IMR-90 (cell line): ENCODE measurements around the gene CIROP. TPM values are rescaled to one million over a fixed set of nuclear protein-coding genes. Genes with fewer than 3 reads are reported as not detected.

Source experiments
- ATAC-seq: fragments of 200-7000 bp; cut with Tn5 transposase; 2 replicates; pipeline ENCODE4 v1.9.1; 2020; ENCODE audit warnings: low read depth, mild to moderate bottlenecking, moderate library complexity
- BruUV-seq: library from RNA; stranded (reverse); fragments of 400-500 nt; replicated peaks from 2 replicates; lab custom pipeline; 2021; lab: Mats Ljungman, UMichigan
- CTCF ChIA-PET: fragments of 300-600 bp; formaldehyde crosslinking; extraction: SDS; loops from one replicate; lab custom pipeline; 2021; ENCODE audit warnings: antibody characterized with exemption; lab: Yijun Ruan, JAX
- POLR2A ChIA-PET: fragments of 300-600 bp; sonication (Branson Sonifier 250); formaldehyde crosslinking; loops from one replicate; lab custom pipeline; 2022; ENCODE audit warnings: antibody characterized with exemption; ENCODE audit not compliant: unreplicated experiment; lab: Charles Lee
- DNase-seq: peaks from one replicate; pipeline ENCODE4 v3.0.0; 2013
- H2AFZ ChIP-seq: replicated peaks from 2 replicates; pipeline ENCODE3; 2013; ENCODE audit warnings: low read length, mild to moderate bottlenecking; ENCODE audit not compliant: poor library complexity
- H2AK5ac ChIP-seq: 2 replicates; pipeline ENCODE4 v1.6.1; 2013; ENCODE audit warnings: low read depth, low read length, inconsistent platforms
- H2AK9ac ChIP-seq: replicated peaks from 2 replicates; pipeline ENCODE3; 2013; ENCODE audit warnings: mild to moderate bottlenecking, low read depth, low read length, moderate library complexity; ENCODE audit not compliant: poor library complexity
- H2BK120ac ChIP-seq: 2 replicates; pipeline ENCODE4 v1.6.1; 2013; ENCODE audit warnings: low read depth, low read length, inconsistent platforms
- H2BK15ac ChIP-seq: 3 replicates; pipeline ENCODE4 v1.6.1; 2013; ENCODE audit warnings: low read depth, low read length, inconsistent platforms
- H2BK20ac ChIP-seq: 2 replicates; pipeline ENCODE4 v1.6.1; 2013; ENCODE audit warnings: low read depth, mild to moderate bottlenecking, inconsistent platforms, low read length, moderate library complexity
- H2BK5ac ChIP-seq: 2 replicates; pipeline ENCODE4 v1.6.1; 2013; ENCODE audit warnings: mild to moderate bottlenecking, low read depth, low read length, inconsistent platforms; ENCODE audit not compliant: poor library complexity, severe bottlenecking
- H3K14ac ChIP-seq: replicated peaks from 2 replicates; pipeline ENCODE4 v1.6.1; 2013; ENCODE audit warnings: low read depth, low read length, inconsistent platforms
- H3K18ac ChIP-seq: 2 replicates; pipeline ENCODE4 v1.6.1; 2013; ENCODE audit warnings: low read depth, low read length, control low read depth
- H3K23ac ChIP-seq: 2 replicates; pipeline ENCODE4 v1.6.1; 2013; ENCODE audit warnings: low read depth, low read length, inconsistent platforms
- H3K27ac ChIP-seq: 2 replicates; pipeline ENCODE4 v1.5.1; 2013; ENCODE audit warnings: mild to moderate bottlenecking, control low read depth, low read length; ENCODE audit not compliant: insufficient read depth
- H3K27me3 ChIP-seq: 2 replicates; pipeline ENCODE4 v1.6.1; 2013; ENCODE audit warnings: low read length; ENCODE audit not compliant: control insufficient read depth, insufficient read depth
- H3K36me3 ChIP-seq: 2 replicates; pipeline ENCODE4 v1.6.1; 2013; ENCODE audit warnings: low read length, mixed read lengths; ENCODE audit not compliant: control insufficient read depth, insufficient read depth
- H3K4ac ChIP-seq: 2 replicates; pipeline ENCODE4 v1.6.1; 2013; ENCODE audit warnings: low read depth, low read length, inconsistent platforms
- H3K4me1 ChIP-seq: 2 replicates; pipeline ENCODE4 v1.6.1; 2013; ENCODE audit warnings: low read length, mixed read lengths; ENCODE audit not compliant: control insufficient read depth, insufficient read depth
- H3K4me2 ChIP-seq: 2 replicates; pipeline ENCODE4 v1.6.1; 2013; ENCODE audit warnings: low read depth, mild to moderate bottlenecking, control low read depth, low read length, moderate library complexity
- H3K4me3 ChIP-seq: 2 replicates; pipeline ENCODE4 v1.5.1; 2013; ENCODE audit warnings: low read depth, mild to moderate bottlenecking, control low read depth, low read length, moderate library complexity; ENCODE audit not compliant: insufficient read depth
- H3K56ac ChIP-seq: 2 replicates; pipeline ENCODE4 v1.6.1; 2013; ENCODE audit warnings: low read length, inconsistent platforms; ENCODE audit not compliant: insufficient read depth; ENCODE audit errors: extremely low read depth
- H3K79me1 ChIP-seq, 2 experiments: 2 replicates each; pipeline ENCODE4 v1.6.1; 2013; ENCODE audit warnings: low read length in 2 of 2, inconsistent platforms in 1 of 2, low read depth in 1 of 2
- H3K9ac ChIP-seq: 2 replicates; pipeline ENCODE4 v1.6.1; 2013; ENCODE audit warnings: low read depth, low read length, control low read depth
- H3K9me1 ChIP-seq: 2 replicates; pipeline ENCODE4 v1.6.1; 2013; ENCODE audit warnings: low read length, inconsistent platforms; ENCODE audit not compliant: insufficient read depth
- H3K9me3 ChIP-seq: 2 replicates; pipeline ENCODE4 v1.6.1; 2013; ENCODE audit warnings: low read length; ENCODE audit not compliant: control insufficient read depth, insufficient read depth
- H4K20me1 ChIP-seq: 2 replicates; pipeline ENCODE4 v1.6.1; 2013; ENCODE audit warnings: low read length, inconsistent platforms; ENCODE audit not compliant: insufficient read depth
- H4K5ac ChIP-seq: 2 replicates; pipeline ENCODE4 v1.6.1; 2013; ENCODE audit warnings: mild to moderate bottlenecking, low read depth, low read length, control low read depth
- H4K8ac ChIP-seq, 2 experiments: 2 replicates each; pipeline ENCODE4 v1.6.1; 2013; ENCODE audit warnings: low read depth in 2 of 2, low read length in 2 of 2, control low read depth in 1 of 2, inconsistent platforms in 1 of 2
- H4K91ac ChIP-seq: 2 replicates; pipeline ENCODE4 v1.6.1; 2013; ENCODE audit warnings: low read depth, low read length, inconsistent platforms; ENCODE audit not compliant: insufficient read depth
- BHLHE40 ChIP-seq: fragments of 150-350 bp; IDR thresholded peaks from 2 replicates; pipeline ENCODE4 v1.6.1; 2016; ENCODE audit warnings: mild to moderate bottlenecking, low read depth, low read length
- CEBPB ChIP-seq: IDR thresholded peaks from 2 replicates; pipeline ENCODE4 v1.6.1; 2012; ENCODE audit warnings: low read depth, low read length, improper control_type of control experiment
- CHD1 ChIP-seq: IDR thresholded peaks from 2 replicates; pipeline ENCODE4 v1.6.1; 2012; ENCODE audit warnings: low read depth, low read length, improper control_type of control experiment
- FOS ChIP-seq: fragments of 150-350 bp; IDR thresholded peaks from 2 replicates; pipeline ENCODE4 v1.6.1; 2016; ENCODE audit warnings: low read depth, low read length
- MAZ ChIP-seq: IDR thresholded peaks from 2 replicates; pipeline ENCODE4 v1.6.1; 2012; ENCODE audit warnings: low read depth, mild to moderate bottlenecking, low read length, improper control_type of control experiment, moderate library complexity, borderline replicate concordance
- POLR2A ChIP-seq: IDR thresholded peaks from 2 replicates; pipeline ENCODE4 v1.6.1; 2012; ENCODE audit warnings: mild to moderate bottlenecking, low read depth, low read length
- WGBS, 2 experiments: methylation state at CpG; one replicate each; pipeline versions ENCODE4 v1.1.5 to v1.1.7; 2013; ENCODE audit warnings: missing lambda C conversion rate in 2 of 2; ENCODE audit not compliant: insufficient read length in 1 of 2; ENCODE audit errors: extremely low coverage in 2 of 2; 5-methylcytosine and 5-hydroxymethylcytosine counted together
- dilution Hi-C: fragments of 300-500 bp; cut with HindIII; formaldehyde crosslinking; loops from one replicate; pipeline ENCODE4 v1.14.3; 2018; ENCODE audit warnings: low sequenced_read_pairs; ENCODE audit not compliant: unreplicated experiment
- in situ Hi-C: fragments of 300-500 bp; cut with MboI; formaldehyde crosslinking; loops from 3 replicates; pipeline ENCODE4 v1.14.3; 2019; ENCODE audit warnings: low sequenced_read_pairs, inconsistent platforms, mixed read lengths
- intact Hi-C: fragments of 100-400 bp; cut with micrococcal nuclease; formaldehyde crosslinking; loops from 2 replicates; pipeline ENCODE4 v1.10.0; 2022
- polyA plus RNA-seq, 3 experiments: library from polyadenylated mRNA; depleted of rRNA; stranded (reverse); fragments of >200 nt; gene quantifications; 2 replicates each; pipeline ENCODE4 v1.2.3, GENCODE V29; 2012; ENCODE audit warnings: low replicate concordance in 1 of 3
- total RNA-seq: library from RNA; depleted of rRNA; stranded (reverse); fragments of >200 nt; gene quantifications from 2 replicates; pipeline ENCODE4 v1.2.3, GENCODE V29; 2012
- TF ChIP-seq, protein P1 (sequence below): fragments of 150-350 bp; IDR thresholded peaks from 2 replicates; pipeline ENCODE4 v1.6.1; 2016; ENCODE audit warnings: low read depth, mild to moderate bottlenecking, low read length, moderate library complexity, borderline replicate concordance

CIROP gene
- total and polyA plus RNA-seq, 2 of the 4 experiments (the other 2 are of a cell fraction) = 0.31 to 0.36 TPM

GRCh38 chr14:23071244-23071920 lies 33.4 kb downstream of the CIROP start:
- intact Hi-C loops (no loop called here), dilution Hi-C loops (no loop called here), in situ Hi-C loops (no loop called here)
- Histone ChIP-seq H3K79me1 (peaks cover 11 to 65% of the 10 kb centered on the region in 2 experiments), H3K4me1 (peaks cover 13% of the 10 kb centered on the region), H3K27ac (peak overlapping the region; percentile 82), H2BK120ac (peak overlapping the region; percentile 50), H3K9me1 (peaks cover 3% of the 10 kb centered on the region; the same call in 1 of the 2 replicates), H2BK15ac (peak overlapping the region; percentile 33; the same call in 1 of the 3 replicates), H2BK5ac (peak overlapping the region; percentile 67), H3K9me3 (no peaks in the 10 kb centered on the region), H3K4me3 (peak overlapping the region; percentile 55), H3K4me2 (peak overlapping the region; percentile 93), H3K23ac (peak overlapping the region; percentile 94), H3K36me3 (peaks cover 38% of the 10 kb centered on the region), H3K27me3 (no peaks in the 10 kb centered on the region), H4K5ac (peak overlapping the region; percentile 21; the same call in 1 of the 2 replicates), H2BK20ac (no peak overlapping the region), H4K8ac (peak overlapping the region; percentile 72 to 94), H2AFZ (peak overlapping the region; percentile 68), H3K14ac (peak overlapping the region; percentile 97), H3K4ac (peak overlapping the region; percentile 95), H3K9ac (peak overlapping the region; percentile 82), H2AK9ac (peak overlapping the region; percentile 99), H4K91ac (peak overlapping the region; percentile 90), H2AK5ac (peak overlapping the region; percentile 96), H3K56ac (peak overlapping the region; percentile 97), H3K18ac (peak overlapping the region; percentile 36; the same call in 1 of the 2 replicates), H4K20me1 (peaks cover 43% of the 10 kb centered on the region)
- POLR2A ChIA-PET = interaction anchor here (0.7 to 1.5 kb wide), 4 partner anchors 9 to 24 kb away, joined by 3 to 7 read pairs (median 4); no protein-coding TSS in a partner anchor
- no peak for TF ChIP-seq FOS
- TF ChIP-seq CHD1 = peak; percentile 84; the same call in 1 of the 2 replicates
- peak; percentile 92; the same call in 1 of the 2 replicates for TF ChIP-seq MAZ
- TF ChIP-seq CEBPB = no peak
- peak; percentile 56 for TF ChIP-seq POLR2A
- no peak for TF ChIP-seq BHLHE40
- TF ChIP-seq, protein P1, sequence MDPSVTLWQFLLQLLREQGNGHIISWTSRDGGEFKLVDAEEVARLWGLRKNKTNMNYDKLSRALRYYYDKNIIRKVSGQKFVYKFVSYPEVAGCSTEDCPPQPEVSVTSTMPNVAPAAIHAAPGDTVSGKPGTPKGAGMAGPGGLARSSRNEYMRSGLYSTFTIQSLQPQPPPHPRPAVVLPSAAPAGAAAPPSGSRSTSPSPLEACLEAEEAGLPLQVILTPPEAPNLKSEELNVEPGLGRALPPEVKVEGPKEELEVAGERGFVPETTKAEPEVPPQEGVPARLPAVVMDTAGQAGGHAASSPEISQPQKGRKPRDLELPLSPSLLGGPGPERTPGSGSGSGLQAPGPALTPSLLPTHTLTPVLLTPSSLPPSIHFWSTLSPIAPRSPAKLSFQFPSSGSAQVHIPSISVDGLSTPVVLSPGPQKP = no peak
- peak; percentile 92 for ATAC-seq
- no TSS peak for BruUV-seq
- WGBS, 2 experiments = 0 to 100% methylated on average over 1 to 6 of the region's 14 CpGs
- CTCF ChIA-PET = interaction anchor here (1.0 to 2.1 kb wide), 3 partner anchors 13 to 49 kb away, joined by 3 to 9 read pairs (median 3); partner anchors contain the start of genes ACIN1, C14orf119 and CDH24
- peak; percentile 94 for DNase-seq
